Measurements from ENCODE around the gene PNPLA6. TPM values are rescaled to one million over a fixed set of nuclear protein-coding genes. Genes with fewer than 3 reads are reported as not detected.

Gene PNPLA6
- total and polyA plus RNA-seq, 9 of the 15 experiments (the other 6 are each of a cell fraction or from before 2014, with no cell fraction given): 0.07 to 30.2 (median 8.3) TPM

GRCh38 chr19:7515645-7516151 is 19.8 kb upstream of the PNPLA6 start, which contains the start of gene ZNF358 (continued):
- peak; percentile 86 for TF ChIP-seq THRB (CRISPR knock-in tag; conservative IDR thresholded peaks at IDR 0.05)
- TF ChIP-seq FUS (optimal IDR thresholded peaks at IDR 0.05; ENCODE audit: low read depth, low read length): no peak
- TF ChIP-seq IRF9 (tag; IDR thresholded peaks at IDR 0.05): no peak
- peak; percentile 74 for TF ChIP-seq RB1 (IDR thresholded peaks at IDR 0.05; ENCODE audit: low read depth)
- TF ChIP-seq NRF1 (conservative IDR thresholded peaks at IDR 0.05 in 1 of 2, IDR thresholded peaks at IDR 0.05 in 1 of 2): 0 out of 4 replicates have a peak, but pooled peaks of 1 of the 2 experiments have one; percentile 11
- no peak for TF ChIP-seq SFPQ (IDR thresholded peaks at IDR 0.05; ENCODE audit: low read depth, low read length)
- TF ChIP-seq SMAD1 (IDR thresholded peaks at IDR 0.05; ENCODE audit: low read depth, low read length, partially characterized antibody): no peak
- peak; percentile 29 to 58; a peak in 1 of 4 replicates for TF ChIP-seq MLLT1 (IDR thresholded peaks at IDR 0.05)
- TF ChIP-seq MAZ (CRISPR knock-in tag; conservative IDR thresholded peaks at IDR 0.05 in 1 of 2, IDR thresholded peaks at IDR 0.05 in 1 of 2): peak; percentile 58 to 73
- TF ChIP-seq MYC (IDR thresholded peaks at IDR 0.05; ENCODE audit: low read depth, low read length): peak; percentile 50; the same call in 1 of the 2 replicates
- TF ChIP-seq MYC (CRISPR knock-in tag; IDR thresholded peaks at IDR 0.05; ENCODE audit: borderline replicate concordance, low read depth): no peak
- no peak for TF ChIP-seq MITF (IDR thresholded peaks at IDR 0.05)
- peak; percentile 87; the same call in 1 of the 2 replicates for TF ChIP-seq TRIM25 (IDR thresholded peaks at IDR 0.05; ENCODE audit: borderline replicate concordance)
- peak; percentile 72 for TF ChIP-seq SOX6 (IDR thresholded peaks at IDR 0.05)
- TF ChIP-seq RBFOX2 (IDR thresholded peaks at IDR 0.05; ENCODE audit: low read depth, low read length): peak; percentile 56
- no peak for TF ChIP-seq PRPF4 (IDR thresholded peaks at IDR 0.05; ENCODE audit: insufficient read depth, low read depth, low read length, poor library complexity, severe bottlenecking)
- no peak for TF ChIP-seq HIVEP1 (CRISPR knock-in tag; IDR thresholded peaks at IDR 0.05)
